ENCODE results near the gene PIERCE2.
"Not testable (repeated sequence)": the region's sequence is repeated elsewhere in the genome, so short reads cannot be mapped to it uniquely, and the experiment has no call there.

- TF ChIP-seq CTCF (conservative IDR thresholded peaks at IDR 0.05 in 1 of 2, IDR thresholded peaks at IDR 0.05 in 1 of 2; ENCODE audit: extremely low read depth in 1 of 2, insufficient read depth in 1 of 2, low read depth in 1 of 2, low read length in 2 of 2); EZH2 (IDR thresholded peaks at IDR 0.05; ENCODE audit: borderline replicate concordance, low read length): not testable (repeated sequence)
Observed at GRCh38 chr15:55400050-55400449, 8.2 kb upstream of the PIERCE2 start.
